HG02981 (cell line): Measurements from ENCODE around the gene AKAP6.
"Not testable (repeated sequence)": the region's sequence is repeated elsewhere in the genome, so short reads cannot be mapped to it uniquely, and the experiment has no call there.

Experiments used
- ATAC-seq: cut with Tn5 transposase; IDR thresholded peaks from one replicate; pipeline ENCODE4 v1.9.1; 2021; ENCODE audit warnings: mild to moderate bottlenecking, moderate library complexity; ENCODE audit not compliant: unreplicated experiment

AKAP6 gene

GRCh38 chr14:32434880-32435279 lies 105.8 kb downstream of the AKAP6 start:
- no peak for ATAC-seq

- no peak for ATAC-seq
Observed at GRCh38 chr14:32435411-32435810, 106.3 kb downstream of the AKAP6 start.

GRCh38 chr14:32436993-32437392 lies 107.9 kb downstream of the AKAP6 start:
- no peak for ATAC-seq

DNA sequence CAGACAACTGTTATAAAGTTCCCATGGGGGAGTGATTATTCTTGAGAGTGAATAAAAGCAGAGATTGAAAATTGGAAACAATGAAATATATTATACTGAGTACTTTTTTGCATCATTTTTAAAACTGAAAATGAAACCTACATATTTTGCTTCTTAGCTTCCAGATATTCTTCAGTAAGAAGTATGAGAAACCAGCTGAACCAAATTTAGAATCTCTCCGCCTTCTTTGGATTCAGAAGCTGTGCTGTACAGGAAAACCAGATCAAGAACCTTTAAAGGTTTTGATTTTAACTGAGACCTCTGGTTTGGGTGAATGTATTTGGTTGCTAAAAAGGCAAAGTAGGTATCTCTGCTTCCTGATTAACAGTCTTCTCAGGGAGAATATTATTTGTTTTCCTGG lies 109.4 kb downstream of the AKAP6 start:
- no peak for ATAC-seq

DNA sequence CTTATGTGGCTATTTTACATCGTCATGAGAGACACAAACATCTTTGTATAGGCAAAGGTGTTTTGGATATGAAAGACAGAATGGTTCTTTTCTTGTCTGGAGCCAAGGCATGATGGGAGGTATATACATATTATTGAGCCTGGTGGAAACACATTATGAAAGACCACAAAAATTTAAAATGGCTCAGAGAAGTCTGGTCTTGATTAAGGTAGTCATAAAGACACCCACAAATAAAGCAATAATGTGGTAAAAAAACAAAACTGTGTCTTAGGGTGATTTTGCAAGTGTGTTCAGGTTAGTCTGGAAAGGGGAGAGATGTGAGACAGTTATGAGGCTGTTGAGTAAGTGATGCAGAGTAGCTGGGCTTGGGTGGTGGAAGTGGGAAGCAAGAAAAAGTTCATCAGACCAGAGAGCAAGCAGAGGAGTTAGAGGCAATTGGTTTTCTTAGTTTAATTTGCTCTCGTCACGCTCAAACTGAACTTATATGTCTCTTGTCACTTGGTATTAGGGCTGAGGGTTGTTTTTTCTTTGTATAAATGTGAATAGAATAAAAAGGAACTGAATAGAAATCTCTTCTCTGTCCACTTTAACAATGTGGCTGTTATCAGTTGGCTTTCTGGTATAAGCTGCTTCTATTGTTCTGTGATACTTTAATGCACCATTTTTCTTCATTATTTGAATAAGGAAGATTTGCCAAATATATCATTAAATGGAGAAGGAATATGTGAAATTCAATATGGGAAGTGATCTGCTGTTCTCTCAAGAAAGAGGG lies 115.0 kb downstream of the AKAP6 start:
- no peak for ATAC-seq

- no peak for ATAC-seq
Observed at GRCh38 chr14:32447371-32447770, 118.3 kb downstream of the AKAP6 start.

DNA sequence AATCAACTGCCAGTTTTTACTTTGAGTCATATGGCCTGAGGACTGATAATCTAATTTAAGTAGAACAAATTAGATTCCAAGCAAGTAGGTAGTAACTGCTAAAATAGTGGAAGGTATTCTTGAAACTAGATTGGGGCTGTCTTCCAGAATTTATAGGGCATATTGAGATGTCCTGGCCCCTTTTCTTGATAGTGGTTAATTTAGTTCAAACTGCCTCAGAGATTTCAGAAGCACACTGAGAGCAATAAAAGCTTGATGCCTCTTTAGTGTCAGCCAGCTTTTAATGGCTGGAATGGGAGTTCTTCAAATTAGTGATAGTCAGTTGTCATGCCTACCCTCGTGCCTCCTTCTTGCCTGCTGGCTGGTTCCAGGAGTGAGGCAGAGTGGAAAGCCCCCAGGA lies 120.5 kb downstream of the AKAP6 start:
- no peak for ATAC-seq

DNA sequence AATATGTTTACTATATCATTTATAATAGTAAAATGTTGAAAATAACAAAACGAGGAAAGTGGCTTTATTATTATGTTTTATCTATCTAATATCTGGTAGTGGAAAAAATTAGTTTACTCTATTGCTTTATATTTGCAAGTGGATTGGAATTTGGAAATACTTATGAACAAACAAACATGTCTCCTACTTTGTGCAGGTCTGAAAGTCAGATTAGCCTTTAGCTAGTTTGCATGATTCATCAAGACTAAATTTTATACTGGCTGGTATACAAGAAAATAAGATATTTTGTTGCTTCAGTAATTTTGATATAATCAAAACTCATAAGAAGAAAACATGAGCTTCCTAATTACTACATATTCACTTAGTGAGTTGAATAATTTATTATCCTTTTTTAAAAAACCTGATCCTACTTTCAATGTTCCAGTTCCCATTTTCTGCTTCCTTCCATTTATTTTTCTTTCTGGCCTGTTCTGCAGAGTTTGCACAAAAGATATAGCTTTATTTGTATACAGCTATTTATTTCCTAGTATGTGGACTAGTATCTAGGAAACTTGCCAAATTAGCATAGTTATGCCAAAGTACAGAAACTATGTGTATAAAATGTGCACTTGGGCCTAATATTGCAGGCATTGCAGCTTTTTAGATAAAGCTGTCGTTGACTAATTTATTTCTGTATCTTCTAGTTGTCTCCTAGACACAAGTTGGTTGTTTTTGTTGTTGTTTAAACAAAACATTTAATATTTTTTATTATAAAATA lies 122.0 kb downstream of the AKAP6 start:
- ATAC-seq: no peak

DNA sequence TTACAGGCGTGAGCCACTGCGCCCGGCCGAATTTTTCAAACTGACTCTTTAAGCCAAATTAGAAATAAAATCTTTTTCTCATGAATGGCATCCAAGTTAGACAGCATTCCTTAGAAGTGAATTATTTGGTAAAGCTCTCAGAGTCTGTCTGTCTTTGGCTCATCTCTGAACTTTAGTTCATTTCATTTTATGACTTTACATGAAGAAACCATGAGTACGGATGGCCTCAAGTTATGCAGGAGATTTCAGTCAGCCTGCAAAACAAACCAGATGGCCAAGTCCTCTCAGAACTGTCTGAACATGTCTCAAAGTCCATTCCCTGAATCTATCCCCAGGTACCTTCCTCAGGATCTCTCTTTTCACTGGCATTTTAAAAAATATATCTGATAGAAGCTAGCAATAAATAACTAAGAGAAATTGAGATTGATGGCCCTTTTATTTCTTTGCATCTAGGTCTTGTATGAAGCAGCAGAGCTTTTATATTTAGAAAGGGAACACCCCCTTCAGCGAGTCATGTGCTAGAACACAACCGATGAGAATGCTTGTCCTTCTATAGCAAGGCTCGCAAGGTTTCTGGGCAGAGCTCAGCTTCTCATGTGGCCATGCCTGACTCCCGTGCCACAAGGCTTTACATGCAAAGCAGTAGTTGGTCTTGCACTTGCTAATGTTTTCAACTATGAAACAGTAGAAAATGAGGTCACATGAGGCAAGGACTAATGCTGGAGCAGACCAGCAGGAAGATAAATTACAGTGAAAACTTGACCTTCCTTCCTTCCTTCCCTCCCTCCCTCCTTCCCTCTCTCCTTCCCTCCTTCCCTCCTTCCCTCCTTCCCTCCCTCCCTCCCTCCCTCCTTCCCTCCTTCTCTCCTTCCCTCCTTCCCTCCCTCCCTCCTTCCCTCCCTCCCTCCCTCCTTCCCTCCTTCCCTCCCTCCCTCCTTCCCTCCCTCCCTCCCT lies 125.0 kb downstream of the AKAP6 start:
- no peak for ATAC-seq

DNA sequence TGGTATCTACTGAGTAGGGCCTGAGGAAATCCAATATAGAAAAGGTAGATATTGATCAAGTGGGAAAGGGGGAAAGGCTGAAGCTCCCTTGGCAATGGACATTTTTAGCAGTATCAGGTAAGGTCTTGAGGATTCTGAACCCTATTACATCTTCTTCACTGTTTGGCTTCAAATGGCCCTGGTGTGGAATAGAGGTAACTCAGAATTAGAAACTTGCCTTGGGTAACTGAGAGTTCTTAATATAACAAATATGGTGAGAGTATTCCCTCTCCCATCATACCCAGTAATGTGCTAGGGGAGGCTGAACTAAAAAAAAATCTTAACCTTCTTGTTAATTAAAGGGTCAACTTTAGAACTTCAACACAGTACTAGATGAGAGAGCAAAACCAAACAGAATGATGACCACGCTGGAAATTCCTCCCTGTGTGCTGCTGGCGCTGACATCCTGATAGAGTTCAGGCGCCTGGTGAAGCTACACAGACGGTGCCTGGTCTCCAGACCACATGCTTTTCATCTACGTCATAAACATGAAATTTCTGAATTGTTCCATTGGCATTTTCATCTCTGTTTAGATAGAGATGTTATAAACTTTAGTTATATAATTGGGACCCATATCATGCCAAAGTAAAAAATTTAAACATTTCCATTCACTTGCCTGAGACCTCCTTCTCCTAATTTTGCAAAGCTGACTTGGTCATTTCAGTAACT lies 128.3 kb downstream of the AKAP6 start:
- no peak for ATAC-seq

- no peak for ATAC-seq
Observed at GRCh38 chr14:32458720-32459119, 129.6 kb downstream of the AKAP6 start.

DNA sequence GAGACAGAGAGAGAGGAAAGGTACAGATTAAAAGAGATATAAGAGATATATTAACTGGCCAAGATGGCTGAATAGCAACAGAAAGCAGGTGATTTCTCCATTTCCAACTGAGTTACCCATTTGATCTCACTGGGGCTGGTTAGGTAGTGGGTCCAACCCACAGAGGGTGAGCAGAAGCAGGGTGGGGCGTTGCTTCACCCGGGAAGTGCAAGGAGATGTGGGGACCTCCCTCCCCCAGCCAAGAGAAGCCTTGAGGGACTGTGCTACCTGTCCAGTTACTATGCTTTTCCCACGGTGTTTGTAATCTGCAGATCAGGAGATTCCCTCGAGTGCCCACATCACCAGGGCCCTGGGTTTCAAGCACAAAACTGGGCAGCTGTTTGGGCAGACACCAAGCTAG lies 131.2 kb downstream of the AKAP6 start:
- ATAC-seq: no peak

- not testable (repeated sequence) for ATAC-seq
Observed at GRCh38 chr14:32462553-32462952, 133.5 kb downstream of the AKAP6 start.

DNA sequence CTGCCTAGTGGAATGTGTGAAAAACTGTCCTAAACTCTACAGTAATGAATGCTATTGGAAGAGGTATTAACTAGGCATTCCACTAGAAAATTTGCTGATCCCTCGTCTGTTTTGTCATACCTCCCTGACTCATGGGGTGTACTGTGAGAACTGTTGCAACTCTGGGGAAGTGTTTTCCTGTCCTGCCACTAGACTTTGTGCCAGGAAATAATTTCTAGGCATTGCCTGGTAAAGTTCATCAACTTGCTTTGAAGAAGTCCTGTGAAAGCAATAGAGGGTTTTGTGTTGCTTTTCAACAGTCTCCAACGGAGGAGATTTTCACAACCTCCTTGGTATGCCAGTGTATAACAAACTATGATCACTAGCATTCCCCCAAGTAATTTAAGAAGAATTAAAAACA lies 139.9 kb downstream of the AKAP6 start:
- no peak for ATAC-seq

DNA sequence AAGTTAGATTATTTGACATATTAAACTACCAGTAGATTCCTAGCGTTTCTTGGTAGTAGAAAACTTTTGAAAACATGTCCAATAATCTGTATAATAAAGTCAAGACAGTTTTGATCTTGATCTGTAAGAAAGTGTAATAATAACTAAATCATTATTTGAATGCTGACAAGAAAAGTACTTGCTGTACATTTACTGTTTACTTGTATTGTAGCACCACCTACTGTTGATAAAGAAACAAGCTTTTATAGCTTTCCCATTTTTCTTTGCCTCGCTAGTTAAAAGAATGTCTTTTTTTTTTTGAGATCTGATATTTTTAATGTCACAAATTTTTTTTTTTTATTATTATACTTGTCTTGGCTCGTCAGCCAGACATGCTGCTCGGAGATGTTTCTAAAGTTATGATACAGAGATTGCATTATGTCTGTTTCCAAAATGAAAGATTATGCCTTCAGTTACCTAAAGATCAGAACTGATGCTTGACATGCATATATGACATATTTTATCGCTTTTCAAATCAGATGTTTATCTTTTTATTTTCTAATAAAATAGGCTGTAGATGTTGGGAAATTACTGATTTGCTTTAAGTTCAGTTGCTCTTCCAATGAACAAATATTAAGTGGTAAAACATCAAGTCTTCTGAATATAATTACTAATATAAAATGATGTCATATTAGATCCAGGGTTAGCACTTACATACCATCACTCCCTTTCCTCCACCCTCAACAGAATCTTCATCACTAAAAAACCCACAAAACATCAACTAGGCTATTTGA lies 140.5 kb downstream of the AKAP6 start:
- ATAC-seq: no peak

DNA sequence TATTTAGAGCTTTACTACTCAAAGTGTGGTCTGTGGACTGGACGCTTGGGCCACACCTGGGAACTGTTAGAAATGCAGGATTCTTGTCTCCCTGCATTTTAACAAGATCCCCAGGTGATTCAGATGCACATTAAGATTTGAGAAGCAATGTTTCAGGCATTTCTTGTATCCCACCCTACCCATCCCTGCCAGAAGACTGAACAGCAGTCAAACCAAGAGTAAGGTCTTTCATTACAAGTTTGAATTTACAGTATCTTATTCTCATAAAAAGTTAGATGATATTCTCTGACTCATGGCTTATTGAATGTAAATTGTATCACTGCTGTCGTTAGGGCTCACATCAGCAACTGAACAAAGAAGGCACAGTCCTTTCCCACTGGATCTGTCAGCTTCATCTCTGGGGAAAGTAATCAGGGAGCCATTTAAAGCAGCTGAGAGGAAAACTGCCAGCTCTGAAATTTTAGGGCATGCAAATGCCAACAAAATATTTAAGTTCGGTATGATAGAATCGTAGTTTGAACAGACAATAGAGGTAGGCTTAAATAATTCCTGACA lies 141.1 kb downstream of the AKAP6 start:
- no peak for ATAC-seq

- no peak for ATAC-seq
Observed at GRCh38 chr14:32471181-32471580, 142.1 kb downstream of the AKAP6 start.

- ATAC-seq: no peak
Observed at GRCh38 chr14:32472076-32472475, 143.0 kb downstream of the AKAP6 start.
